HEK293T (cell line): ENCODE results near the gene DENND1B.

Experiments
- CTCF ChIA-PET: fragments of 350-600 bp; formaldehyde crosslinking; extraction: SDS; loops from one replicate; lab custom pipeline; 2021; ENCODE audit warnings: antibody characterized with exemption, inconsistent platforms; lab: Yijun Ruan, JAX
- POLR2A ChIA-PET: fragments of 350-600 bp; formaldehyde crosslinking; extraction: SDS; loops from one replicate; lab custom pipeline; 2020; ENCODE audit warnings: antibody characterized with exemption, inconsistent platforms; lab: Yijun Ruan, JAX
- DNase-seq: peaks from one replicate; pipeline ENCODE4 v3.0.0; 2012; ENCODE audit warnings: mixed read lengths; ENCODE audit errors: extremely low spot score
- ARNT ChIP-seq: fragments of 450-650 bp; IDR thresholded peaks from 2 replicates; pipeline ENCODE4 v1.6.1; 2017; ENCODE audit warnings: mild to moderate bottlenecking
- BHLHE40 ChIP-seq: fragments of 450-650 bp; IDR thresholded peaks from 2 replicates; pipeline ENCODE4 v1.6.1; 2016; ENCODE audit warnings: mild to moderate bottlenecking, moderate library complexity, borderline replicate concordance
- CTBP1 ChIP-seq: fragments of 450-650 bp; IDR thresholded peaks from 2 replicates; pipeline ENCODE4 v1.6.1; 2016; ENCODE audit warnings: borderline replicate concordance
- ELF4 ChIP-seq: fragments of 450-650 bp; IDR thresholded peaks from 2 replicates; pipeline ENCODE4 v1.6.1; 2017; ENCODE audit warnings: antibody characterized with exemption
- FOXA1 ChIP-seq: fragments of 450-650 bp; IDR thresholded peaks from 2 replicates; pipeline ENCODE4 v1.6.1; 2016; ENCODE audit warnings: mild to moderate bottlenecking
- FOXK2 ChIP-seq: fragments of 450-650 bp; IDR thresholded peaks from 2 replicates; pipeline ENCODE4 v1.6.1; 2016; ENCODE audit warnings: mild to moderate bottlenecking
- FOXM1 ChIP-seq: fragments of 450-650 bp; IDR thresholded peaks from 2 replicates; pipeline ENCODE4 v1.6.1; 2017; ENCODE audit warnings: mild to moderate bottlenecking, borderline replicate concordance
- HDGF ChIP-seq: fragments of 450-650 bp; IDR thresholded peaks from 2 replicates; pipeline ENCODE4 v1.6.1; 2017; ENCODE audit warnings: antibody characterized with exemption, borderline replicate concordance
- L3MBTL2 ChIP-seq: fragments of 450-650 bp; conservative IDR thresholded peaks from 2 replicates; pipeline ENCODE4 v1.6.1; 2016; ENCODE audit warnings: mild to moderate bottlenecking
- LEF1 ChIP-seq: fragments of 450-650 bp; IDR thresholded peaks from 2 replicates; pipeline ENCODE4 v1.6.1; 2017; ENCODE audit warnings: mild to moderate bottlenecking, borderline replicate concordance
- NFRKB ChIP-seq: fragments of 450-650 bp; IDR thresholded peaks from 2 replicates; pipeline ENCODE4 v1.6.1; 2016; ENCODE audit warnings: mild to moderate bottlenecking, moderate library complexity
- SP1 ChIP-seq: fragments of 450-650 bp; IDR thresholded peaks from 2 replicates; pipeline ENCODE4 v1.6.1; 2017
- SUZ12 ChIP-seq: fragments of 450-650 bp; IDR thresholded peaks from 2 replicates; pipeline ENCODE4 v1.6.1; 2016; ENCODE audit warnings: mild to moderate bottlenecking
- TARDBP ChIP-seq: fragments of 450-650 bp; IDR thresholded peaks from 2 replicates; pipeline ENCODE4 v1.6.1; 2016
- ZNF384 ChIP-seq: fragments of 450-650 bp; IDR thresholded peaks from 2 replicates; pipeline ENCODE4 v1.6.1; 2016
- TF ChIP-seq, protein P1 (sequence below): fragments of 450-650 bp; IDR thresholded peaks from 2 replicates; pipeline ENCODE4 v1.6.1; 2016

The DENND1B gene

DNA sequence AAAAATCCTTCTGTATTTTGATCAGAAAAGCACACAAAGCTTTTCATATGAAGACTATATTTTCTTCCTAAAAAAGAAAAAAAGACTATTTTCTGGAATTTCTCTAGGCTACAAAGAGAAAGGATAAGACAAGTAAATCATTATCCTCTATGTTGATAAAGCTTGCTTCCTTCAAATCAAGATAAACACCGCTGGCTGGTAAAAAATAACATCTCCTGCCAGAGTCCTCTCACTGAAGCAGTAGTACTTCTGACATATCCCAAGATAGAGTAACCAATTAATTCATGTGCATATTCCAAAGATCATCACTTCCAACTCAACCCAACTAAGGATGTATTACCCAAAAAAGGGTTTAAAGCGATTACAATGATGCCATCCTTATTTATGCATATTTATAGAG, 34.3 kb downstream of the DENND1B start:
- no peak for DNase-seq
- ChIA-PET POLR2A (no interaction called here), CTCF (no interaction called here)
- TF ChIP-seq ARNT (no peak), NFRKB (no peak), FOXK2 (no peak), BHLHE40 (no peak), CTBP1 (no peak), LEF1 (no peak), FOXM1 (no peak), SUZ12 (no peak), ZNF384 (no peak), TARDBP (no peak), HDGF (no peak), L3MBTL2 (no peak), SP1 (no peak), FOXA1 (no peak)
- TF ChIP-seq, protein P1, sequence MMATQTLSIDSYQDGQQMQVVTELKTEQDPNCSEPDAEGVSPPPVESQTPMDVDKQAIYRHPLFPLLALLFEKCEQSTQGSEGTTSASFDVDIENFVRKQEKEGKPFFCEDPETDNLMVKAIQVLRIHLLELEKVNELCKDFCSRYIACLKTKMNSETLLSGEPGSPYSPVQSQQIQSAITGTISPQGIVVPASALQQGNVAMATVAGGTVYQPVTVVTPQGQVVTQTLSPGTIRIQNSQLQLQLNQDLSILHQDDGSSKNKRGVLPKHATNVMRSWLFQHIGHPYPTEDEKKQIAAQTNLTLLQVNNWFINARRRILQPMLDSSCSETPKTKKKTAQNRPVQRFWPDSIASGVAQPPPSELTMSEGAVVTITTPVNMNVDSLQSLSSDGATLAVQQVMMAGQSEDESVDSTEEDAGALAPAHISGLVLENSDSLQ: no peak

DNA sequence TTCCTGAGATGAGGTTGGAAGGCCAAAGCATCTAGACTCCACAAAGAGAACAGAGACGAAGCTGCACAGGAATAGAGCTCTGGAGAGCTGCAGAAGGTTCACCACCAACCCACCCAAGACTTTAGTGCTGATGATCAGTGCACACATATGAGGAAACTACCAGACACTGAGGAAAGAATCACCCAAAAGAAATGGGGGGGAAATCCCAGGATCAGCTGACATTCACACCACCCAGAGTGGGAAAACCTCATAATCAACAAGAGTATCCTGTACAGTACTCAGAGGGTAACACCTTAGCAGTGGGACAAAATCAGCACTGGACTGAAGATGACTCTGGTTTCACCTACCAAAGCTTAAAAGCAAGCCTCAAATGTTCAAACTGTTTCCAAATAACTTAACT, 36.4 kb downstream of the DENND1B start:
- ChIA-PET POLR2A (no interaction called here), CTCF (no interaction called here)
- TF ChIP-seq BHLHE40 (no peak), CTBP1 (no peak)
- DNase-seq: no peak

DNA sequence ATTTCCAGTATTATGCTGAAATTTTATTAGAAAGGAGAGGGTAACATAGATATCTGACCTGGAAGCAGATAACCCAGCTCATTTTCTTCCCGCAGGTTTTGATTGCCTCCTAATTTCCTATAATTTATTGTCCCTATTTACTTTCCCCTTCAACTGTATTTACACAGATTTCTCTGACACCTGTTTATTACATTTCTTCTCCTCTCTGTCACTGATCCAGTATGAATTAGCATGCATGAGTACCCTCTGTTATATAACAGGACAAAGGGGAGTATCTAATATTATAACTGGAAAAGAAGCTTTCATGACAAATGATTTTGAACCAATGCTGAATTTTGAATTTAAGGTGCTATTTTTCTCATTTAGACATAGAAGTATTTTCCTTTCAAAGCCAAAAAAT, 37.4 kb downstream of the DENND1B start:
- TF ChIP-seq ARNT (no peak), CTBP1 (no peak), FOXA1 (no peak), FOXK2 (no peak), LEF1 (no peak), SUZ12 (no peak), L3MBTL2 (no peak), HDGF (no peak), BHLHE40 (no peak), SP1 (no peak), ELF4 (no peak)
- TF ChIP-seq, protein P1: no peak
- no peak for DNase-seq
- ChIA-PET POLR2A (no interaction called here), CTCF (interaction anchor here (0.7 kb wide), 1 partner anchor 135 kb away, joined by 3 read pairs; no protein-coding TSS in a partner anchor)

DNA sequence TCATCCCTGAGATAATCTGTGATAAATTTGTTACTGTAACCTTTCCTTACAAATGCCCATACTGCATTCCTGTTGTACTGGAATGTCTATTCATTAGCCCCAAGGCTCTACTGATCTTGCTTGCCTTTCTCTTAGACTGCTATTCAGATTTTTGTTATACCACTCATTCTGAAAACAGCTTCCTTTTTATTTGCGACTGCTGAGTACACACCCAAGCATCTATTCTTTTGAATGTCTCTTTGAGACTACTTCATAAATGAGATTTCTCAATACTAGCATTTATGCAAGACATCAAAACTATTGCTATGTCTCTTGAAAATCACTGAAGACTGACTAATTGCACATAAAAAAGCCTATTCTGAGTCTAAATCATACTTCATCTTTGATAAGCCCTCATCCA, 38.6 kb downstream of the DENND1B start:
- no peak for DNase-seq
- CTCF ChIA-PET: no interaction called here
- TF ChIP-seq ARNT (no peak), HDGF (no peak)
- POLR2A ChIA-PET: no interaction called here

DNA sequence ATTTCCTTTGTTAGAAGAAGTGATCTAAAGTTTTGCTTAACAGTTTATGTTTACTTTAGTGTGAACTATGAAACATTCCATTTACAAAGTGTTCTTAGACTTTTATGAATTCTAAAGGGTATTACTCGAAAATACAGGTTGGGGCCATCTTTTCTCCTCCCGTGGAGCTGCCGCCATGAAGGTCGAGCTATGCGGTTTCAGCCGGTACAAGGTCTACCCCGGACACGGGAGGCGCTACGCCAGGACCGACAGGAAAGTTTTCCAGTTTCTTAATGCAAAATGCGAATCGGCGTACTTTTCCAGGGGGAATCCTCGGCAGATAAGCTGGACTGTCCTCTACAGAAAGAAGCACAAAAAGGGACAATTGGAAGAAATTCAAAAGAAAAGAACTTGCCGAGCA, 39.8 kb downstream of the DENND1B start:
- POLR2A ChIA-PET: no interaction called here
- TF ChIP-seq HDGF (no peak), CTBP1 (no peak), ELF4 (no peak), ZNF384 (no peak), ARNT (no peak), L3MBTL2 (no peak)
- DNase-seq: no peak
- CTCF ChIA-PET: no interaction called here

DNA sequence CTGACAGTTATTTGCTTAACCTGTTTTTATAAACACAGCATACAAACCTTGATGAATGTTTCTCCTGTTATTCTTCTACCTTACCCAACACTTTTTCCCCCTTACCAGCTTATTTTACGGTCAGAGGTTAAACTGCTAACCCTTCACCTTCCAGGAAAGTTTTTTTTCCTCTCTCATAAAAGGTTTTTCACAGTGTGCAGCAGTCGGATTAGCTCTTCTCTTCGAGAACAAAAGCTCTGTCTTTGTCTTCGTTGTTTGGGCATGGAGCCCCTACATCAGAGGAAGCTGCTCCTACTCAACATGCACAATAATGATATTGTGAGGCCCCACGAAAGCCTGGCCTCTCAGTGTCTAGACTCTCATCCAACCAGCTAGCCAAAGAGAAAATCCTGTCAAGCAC, 42.0 kb downstream of the DENND1B start:
- POLR2A ChIA-PET: no interaction called here
- no peak for DNase-seq
- TF ChIP-seq ZNF384: no peak
- no peak for TF ChIP-seq SP1
- TF ChIP-seq BHLHE40: no peak
- no peak for TF ChIP-seq SUZ12
- TF ChIP-seq ARNT: no peak
- CTCF ChIA-PET: no interaction called here

DNA sequence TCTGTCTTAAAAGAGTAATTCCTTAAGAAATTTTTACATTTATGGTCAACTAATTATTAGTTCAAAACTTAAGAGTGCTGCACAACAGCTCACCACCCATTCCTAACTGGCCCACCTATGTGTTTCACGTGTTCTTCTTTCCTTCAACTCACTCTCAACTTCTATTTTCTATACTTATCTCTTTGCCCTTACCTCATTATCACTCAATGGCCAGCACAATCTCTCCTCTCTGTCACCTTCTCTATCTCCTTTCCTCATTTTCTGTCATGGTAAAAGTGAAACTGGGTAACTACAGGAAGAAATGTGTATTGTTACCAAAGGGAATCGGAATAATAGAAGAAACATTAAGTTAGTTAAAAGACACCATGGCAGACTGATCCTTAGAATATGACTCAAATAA, 43.1 kb downstream of the DENND1B start:
- CTCF ChIA-PET: no interaction called here
- TF ChIP-seq ZNF384 (no peak), CTBP1 (no peak), HDGF (no peak), SUZ12 (no peak), L3MBTL2 (no peak), NFRKB (no peak), FOXK2 (no peak), ARNT (no peak), SP1 (no peak), BHLHE40 (no peak), FOXM1 (no peak)
- TF ChIP-seq, protein P1: no peak

More for the DNA sequence above, 43.1 kb downstream of the DENND1B start:
- no peak for DNase-seq
- POLR2A ChIA-PET: no interaction called here
